ENCODE measurements around the gene MYH7.

- TF ChIP-seq POLR2A (IDR thresholded peaks at IDR 0.05; ENCODE audit: low read depth, low read length) (no peak), TAF1 (IDR thresholded peaks at IDR 0.05; ENCODE audit: low read depth, low read length) (no peak), POLR2AphosphoS5 (IDR thresholded peaks at IDR 0.05; ENCODE audit: low read depth, low read length) (no peak), PAX5 (IDR thresholded peaks at IDR 0.05; ENCODE audit: insufficient read depth, low read length, severe bottlenecking) (no peak), POU2F2 (IDR thresholded peaks at IDR 0.05; ENCODE audit: low read depth, low read length) (no peak), SPI1 (IDR thresholded peaks at IDR 0.05; ENCODE audit: low read depth, low read length) (no peak)
These were observed 20.3 kb downstream of the MYH7 start for GRCh38 chr14:23414906-23415820.
